Measurements from ENCODE around the gene FZD10. TPM values are rescaled to one million over a fixed set of nuclear protein-coding genes. Genes with fewer than 3 reads are reported as not detected.

The FZD10 gene
- total RNA-seq, 1 donor: not detected

- no peak overlapping the region for H3K27ac ChIP-seq (ENCODE audit: low read depth, low read length)
- H3K4me1 ChIP-seq (ENCODE audit: insufficient read depth, low read length): no peaks in the 10 kb centered on the region
- no peaks in the 10 kb centered on the region for H3K36me3 ChIP-seq (ENCODE audit: insufficient read depth, low read length)
- H3K79me2 ChIP-seq (ENCODE audit: insufficient read depth, low read length): no peaks in the 10 kb centered on the region
- H3K27me3 ChIP-seq (ENCODE audit: insufficient read depth, low read length): no peaks in the 10 kb centered on the region
- H3K4me3 ChIP-seq (ENCODE audit: insufficient read depth, low read length): no peak overlapping the region
- H4K20me1 ChIP-seq (ENCODE audit: insufficient read depth, low read length): no peaks in the 10 kb centered on the region
- TF ChIP-seq, protein P1, sequence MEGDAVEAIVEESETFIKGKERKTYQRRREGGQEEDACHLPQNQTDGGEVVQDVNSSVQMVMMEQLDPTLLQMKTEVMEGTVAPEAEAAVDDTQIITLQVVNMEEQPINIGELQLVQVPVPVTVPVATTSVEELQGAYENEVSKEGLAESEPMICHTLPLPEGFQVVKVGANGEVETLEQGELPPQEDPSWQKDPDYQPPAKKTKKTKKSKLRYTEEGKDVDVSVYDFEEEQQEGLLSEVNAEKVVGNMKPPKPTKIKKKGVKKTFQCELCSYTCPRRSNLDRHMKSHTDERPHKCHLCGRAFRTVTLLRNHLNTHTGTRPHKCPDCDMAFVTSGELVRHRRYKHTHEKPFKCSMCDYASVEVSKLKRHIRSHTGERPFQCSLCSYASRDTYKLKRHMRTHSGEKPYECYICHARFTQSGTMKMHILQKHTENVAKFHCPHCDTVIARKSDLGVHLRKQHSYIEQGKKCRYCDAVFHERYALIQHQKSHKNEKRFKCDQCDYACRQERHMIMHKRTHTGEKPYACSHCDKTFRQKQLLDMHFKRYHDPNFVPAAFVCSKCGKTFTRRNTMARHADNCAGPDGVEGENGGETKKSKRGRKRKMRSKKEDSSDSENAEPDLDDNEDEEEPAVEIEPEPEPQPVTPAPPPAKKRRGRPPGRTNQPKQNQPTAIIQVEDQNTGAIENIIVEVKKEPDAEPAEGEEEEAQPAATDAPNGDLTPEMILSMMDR (IDR thresholded peaks at IDR 0.05; ENCODE audit: extremely low read depth, low read depth, low read length): no peak
- no peaks in the 10 kb centered on the region for H3K9me3 ChIP-seq (ENCODE audit: low read depth, low read length)
- H3K4me2 ChIP-seq (ENCODE audit: insufficient read depth, low read length): no peak overlapping the region
- DNase-seq (ENCODE audit: insufficient read length, low spot score, missing footprints): no peak
- no peak overlapping the region for H2AFZ ChIP-seq (ENCODE audit: low read length)
Measured at GRCh38 chr12:130181211-130181610, 18.9 kb downstream of the FZD10 start.

DNA sequence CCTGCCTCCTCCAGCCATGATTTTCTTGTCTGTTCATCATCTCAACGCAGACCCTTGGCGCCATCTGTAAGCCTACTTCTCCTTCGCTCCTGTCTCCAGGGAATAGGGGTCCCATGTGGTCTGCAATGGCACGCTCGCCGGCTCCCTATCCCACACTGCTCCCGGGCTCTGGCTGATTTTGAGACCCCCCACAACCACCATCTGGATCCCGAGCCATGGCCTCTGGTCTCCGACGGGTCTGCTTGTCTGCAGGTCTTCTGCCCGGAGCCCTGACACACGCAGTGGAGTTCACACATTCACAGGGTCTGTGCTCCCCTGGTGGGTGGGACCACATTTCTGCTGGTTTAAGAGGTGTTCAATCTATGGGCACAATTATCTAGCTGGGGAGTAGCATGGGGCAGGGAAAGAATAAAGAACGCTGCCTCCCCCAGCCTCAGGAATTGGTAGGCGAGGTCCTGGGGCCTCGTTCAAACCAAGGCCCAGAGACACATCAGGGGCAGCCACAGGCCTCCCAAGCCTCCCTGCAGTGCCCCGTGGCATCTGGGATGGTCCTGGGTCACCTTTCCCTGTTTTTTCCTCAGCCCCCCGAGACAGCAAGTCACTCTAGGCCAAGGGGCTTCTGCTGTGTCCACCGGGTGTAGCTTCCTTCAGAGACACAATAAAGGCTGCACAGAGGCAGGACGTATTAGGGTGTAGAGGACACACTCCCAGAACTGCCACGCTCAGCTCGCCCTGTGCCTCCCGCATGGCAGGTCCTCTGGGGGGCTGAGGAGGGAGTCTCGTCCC, 21.5 kb downstream of the FZD10 start:
- Histone ChIP-seq H2AFZ (ENCODE audit: low read length) (no peak overlapping the region), H3K4me3 (ENCODE audit: insufficient read depth, low read length) (no peak overlapping the region), H3K9me3 (ENCODE audit: low read depth, low read length) (no peaks in the 10 kb centered on the region), H3K27ac (ENCODE audit: low read depth, low read length) (no peak overlapping the region), H4K20me1 (ENCODE audit: insufficient read depth, low read length) (no peaks in the 10 kb centered on the region), H3K36me3 (ENCODE audit: insufficient read depth, low read length) (no peaks in the 10 kb centered on the region), H3K4me2 (ENCODE audit: insufficient read depth, low read length) (no peak overlapping the region), H3K4me1 (ENCODE audit: insufficient read depth, low read length) (no peaks in the 10 kb centered on the region), H3K79me2 (ENCODE audit: insufficient read depth, low read length) (no peaks in the 10 kb centered on the region), H3K27me3 (ENCODE audit: insufficient read depth, low read length) (no peaks in the 10 kb centered on the region)
- TF ChIP-seq, protein P1 (IDR thresholded peaks at IDR 0.05; ENCODE audit: extremely low read depth, low read depth, low read length): no peak
- no peak for DNase-seq (ENCODE audit: insufficient read length, low spot score, missing footprints)

DNA sequence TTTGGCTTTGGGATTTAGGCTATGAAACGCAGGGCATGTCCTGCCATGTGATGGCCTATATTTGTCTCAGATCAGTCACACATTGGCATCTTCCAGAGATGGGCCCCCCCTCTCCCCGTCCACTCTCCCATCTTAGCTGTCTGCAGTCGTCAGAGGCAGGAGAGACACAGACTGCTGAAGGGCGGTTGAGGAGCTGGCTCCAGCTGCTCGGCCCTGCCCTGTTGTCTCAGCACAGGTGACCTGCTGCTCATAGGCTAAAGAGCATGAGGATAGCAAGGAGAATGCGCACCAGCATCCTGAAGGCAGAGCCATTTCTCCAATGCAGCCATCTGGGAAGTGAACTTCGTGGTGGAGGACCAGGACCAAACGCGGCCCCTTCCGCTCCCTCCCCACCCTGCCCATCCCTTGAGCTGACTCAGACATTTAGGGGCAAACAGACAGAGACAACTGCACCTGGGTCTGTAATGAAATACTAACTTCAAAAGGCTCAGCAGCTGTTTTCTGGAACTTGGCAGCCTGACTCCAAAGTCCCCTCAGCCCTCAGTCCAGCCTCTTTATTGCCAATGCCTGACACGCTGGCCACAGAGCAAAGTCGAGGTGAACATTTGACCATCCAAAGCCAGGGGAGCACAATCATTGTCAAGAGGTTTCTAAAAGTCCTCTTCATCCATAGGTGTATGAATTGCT, 22.3 kb downstream of the FZD10 start:
- DNase-seq (ENCODE audit: insufficient read length, low spot score, missing footprints): no peak
- no peaks in the 10 kb centered on the region for H3K79me2 ChIP-seq (ENCODE audit: insufficient read depth, low read length)
- H3K4me1 ChIP-seq (ENCODE audit: insufficient read depth, low read length): no peaks in the 10 kb centered on the region
- no peaks in the 10 kb centered on the region for H3K9me3 ChIP-seq (ENCODE audit: low read depth, low read length)
- no peak overlapping the region for H3K4me2 ChIP-seq (ENCODE audit: insufficient read depth, low read length)
- H3K27me3 ChIP-seq (ENCODE audit: insufficient read depth, low read length): no peaks in the 10 kb centered on the region
- H3K27ac ChIP-seq (ENCODE audit: low read depth, low read length): no peak overlapping the region
- TF ChIP-seq, protein P1 (IDR thresholded peaks at IDR 0.05; ENCODE audit: extremely low read depth, low read depth, low read length): no peak
- H3K36me3 ChIP-seq (ENCODE audit: insufficient read depth, low read length): no peaks in the 10 kb centered on the region
- no peak overlapping the region for H3K4me3 ChIP-seq (ENCODE audit: insufficient read depth, low read length)
- H2AFZ ChIP-seq (ENCODE audit: low read length): no peak overlapping the region
- no peaks in the 10 kb centered on the region for H4K20me1 ChIP-seq (ENCODE audit: insufficient read depth, low read length)

Measured in osteoblast (primary cell).